Caki2 (cell line): ENCODE data around the gene PTPN14. TPM values are rescaled to one million over a fixed set of nuclear protein-coding genes. Genes with fewer than 3 reads are reported as not detected.

ENCODE experiments used
- DNase-seq: peaks from one replicate; pipeline ENCODE4 v3.0.0-alpha.2; 2015; ENCODE audit warnings: low read depth
- in situ Hi-C: cut with HindIII; loops from 2 replicates; pipeline ENCODE4 v1.10.0; 2016; ENCODE audit warnings: low sequenced_read_pairs, low pct_unique_long_range_greater_than_20kb, mixed read lengths
- total RNA-seq: library from RNA; depleted of rRNA; stranded (reverse); fragments of >200 nt; shearing (Covaris generic); gene quantifications from 2 replicates; pipeline ENCODE4 v1.2.3, GENCODE V29; 2014; ENCODE audit warnings: low replicate concordance

Gene PTPN14
- total RNA-seq, 1 experiment from 2014 or later = 22.9 TPM

- peak; percentile 79 for DNase-seq
- in situ Hi-C loops = no loop called here
Measured at GRCh38 chr1:214449371-214449770, 102.0 kb downstream of the PTPN14 start.

DNA sequence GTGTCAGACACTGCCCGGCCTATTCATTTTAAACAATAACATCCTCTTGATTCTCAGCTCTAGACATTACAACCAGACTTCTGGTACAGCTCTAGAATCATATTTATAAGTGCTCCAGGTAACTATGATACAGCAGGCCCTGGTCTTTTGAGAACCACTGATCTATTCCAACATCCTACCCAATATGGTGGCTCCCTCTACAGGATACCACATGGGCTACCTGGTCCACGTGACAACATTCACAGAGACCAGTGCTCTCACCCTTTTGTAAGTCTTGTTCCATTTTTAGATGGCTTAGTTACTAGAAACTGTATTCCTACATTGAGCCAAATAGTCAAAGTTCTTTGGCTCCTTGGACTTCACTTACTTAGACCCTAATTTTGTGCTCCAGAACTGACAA lies 102.9 kb downstream of the PTPN14 start:
- in situ Hi-C loops = no loop called here
- DNase-seq = no peak

DNA sequence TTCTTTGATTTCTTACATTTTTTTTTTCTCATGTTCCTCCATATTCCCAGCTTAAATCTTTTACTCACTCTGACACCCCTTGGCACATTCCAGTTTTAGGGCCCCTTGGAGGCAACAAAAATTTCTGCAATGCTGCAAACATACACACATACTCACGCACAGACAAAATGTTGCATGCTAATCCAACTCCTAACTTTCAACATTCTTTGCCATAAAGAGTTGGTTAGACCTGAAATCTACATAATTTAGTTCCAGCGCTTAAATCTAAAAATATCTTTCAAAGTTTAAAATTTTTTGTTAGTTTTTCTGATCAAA lies 103.9 kb downstream of the PTPN14 start:
- in situ Hi-C loops = no loop called here
- no peak for DNase-seq

GRCh38 chr1:214446772-214447556 lies 104.4 kb downstream of the PTPN14 start:
- in situ Hi-C loops = no loop called here

DNA sequence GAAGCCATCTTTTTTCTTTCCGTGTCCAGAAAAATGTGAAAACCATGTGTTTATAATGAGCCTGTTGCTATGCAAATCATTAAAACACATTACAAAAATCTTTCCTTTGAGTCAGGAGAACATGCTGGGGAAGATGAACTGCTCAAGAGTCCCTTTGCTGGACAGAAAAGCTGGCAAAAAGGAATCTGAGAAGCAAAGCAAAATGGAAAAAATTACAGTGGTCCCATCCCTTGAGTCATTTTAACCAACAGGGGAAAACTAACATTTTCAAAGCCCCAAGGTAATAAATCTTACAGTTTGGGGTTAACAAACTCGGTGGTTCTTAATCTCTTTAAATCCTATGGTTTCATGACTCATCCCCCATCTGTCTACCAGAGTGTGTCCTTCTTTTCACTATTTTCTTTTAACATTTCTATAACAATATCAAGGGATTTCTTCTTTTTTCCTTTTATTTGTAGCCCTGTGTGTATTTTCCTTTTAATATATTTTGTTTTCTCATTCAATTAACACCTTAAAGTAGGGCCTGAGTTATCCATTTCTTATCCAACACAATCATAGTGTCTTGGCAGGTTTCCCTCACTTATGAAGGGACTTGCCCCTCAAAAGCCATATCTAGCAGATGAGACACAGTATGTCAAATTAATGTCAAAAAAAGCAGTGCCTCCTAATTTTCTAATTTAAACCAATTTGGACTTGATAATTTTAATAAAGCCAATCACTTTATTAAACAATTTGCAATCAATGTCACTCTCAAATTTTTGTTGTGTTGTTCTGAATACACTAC lies 105.4 kb downstream of the PTPN14 start:
- in situ Hi-C loops = no loop called here
- DNase-seq = peak; percentile 81

More at GRCh38 chr1:214446772-214447556, 104.4 kb downstream of the PTPN14 start:
- DNase-seq = peak; percentile 96

DNA sequence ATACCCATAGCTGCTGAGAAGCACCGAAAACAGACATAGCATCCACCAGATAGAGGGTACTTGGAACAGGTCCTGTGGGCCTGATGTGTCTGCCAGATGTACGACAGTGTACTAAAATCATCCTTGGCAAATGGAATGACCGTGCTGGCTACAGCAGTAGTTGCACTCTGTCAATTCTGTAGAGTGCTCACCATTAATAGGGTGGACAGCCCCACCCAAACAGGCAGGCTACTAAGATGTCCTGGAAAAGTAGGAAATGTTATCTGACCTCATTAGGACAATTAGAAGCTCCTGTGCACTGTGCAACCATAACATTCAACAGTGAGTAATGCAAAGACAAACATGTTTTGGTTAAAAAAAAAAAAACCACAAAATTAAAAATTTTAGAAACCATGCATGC lies 106.2 kb downstream of the PTPN14 start:
- no peak for DNase-seq
- in situ Hi-C loops = no loop called here

GRCh38 chr1:214444182-214444939 lies 107.0 kb downstream of the PTPN14 start:
- in situ Hi-C loops = no loop called here
- DNase-seq = no peak

DNA sequence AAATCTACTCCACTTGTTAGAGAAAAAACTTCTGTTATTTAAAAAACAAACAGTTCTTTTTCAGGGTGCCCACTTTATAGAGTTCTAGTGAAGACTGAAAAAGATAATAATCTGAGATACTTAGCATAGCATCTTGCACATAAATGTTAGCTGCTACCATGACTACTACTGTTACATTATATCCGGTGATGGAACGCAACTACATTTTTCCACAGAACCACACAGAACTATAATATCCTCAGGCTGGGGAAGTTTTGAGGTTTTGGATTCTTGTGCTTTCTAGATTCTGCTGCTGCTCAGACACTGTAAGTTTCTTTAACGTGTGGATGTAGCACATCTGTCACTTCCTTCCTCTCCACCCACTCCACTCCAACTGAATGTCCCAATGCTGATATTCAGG lies 110.3 kb downstream of the PTPN14 start:
- in situ Hi-C loops = no loop called here
- no peak for DNase-seq

DNA sequence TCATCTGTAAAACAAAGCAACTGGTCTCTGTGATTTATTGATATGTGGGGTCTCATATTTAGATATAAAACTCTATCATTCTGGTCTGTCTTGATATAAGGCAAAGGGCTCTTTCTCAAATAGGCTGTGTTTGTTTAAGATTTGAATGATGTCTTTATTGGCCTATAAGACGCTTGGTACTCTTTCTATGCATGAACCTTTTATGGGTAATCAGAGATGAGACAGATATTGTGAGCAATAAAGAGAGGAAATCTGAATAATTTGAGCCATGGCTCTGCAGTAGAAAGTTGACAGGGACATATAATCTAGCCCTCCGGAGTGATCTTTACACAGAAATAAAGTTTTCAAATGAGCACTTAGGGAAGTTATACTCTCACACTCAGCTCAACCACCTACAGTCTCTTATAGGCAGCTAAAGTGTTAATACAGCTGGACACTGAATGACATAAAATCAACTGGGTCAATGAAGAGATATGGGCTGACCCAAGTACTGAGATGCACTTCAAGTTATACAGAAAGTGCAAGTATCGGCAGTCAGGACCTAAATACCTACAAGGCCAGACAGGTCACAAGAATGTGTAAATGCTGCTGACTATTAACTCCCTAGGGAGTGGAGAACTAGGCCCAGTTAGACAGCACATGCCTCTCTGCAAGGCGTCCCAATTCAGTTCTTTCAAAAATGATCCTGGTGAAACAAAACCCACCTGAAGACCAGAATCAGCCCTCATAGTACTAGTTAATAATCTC lies 111.0 kb downstream of the PTPN14 start:
- in situ Hi-C loops = no loop called here
- DNase-seq = no peak

- DNase-seq = peak; percentile 79
- in situ Hi-C loops = no loop called here
Measured at GRCh38 chr1:214439352-214440119, 111.9 kb downstream of the PTPN14 start.

DNA sequence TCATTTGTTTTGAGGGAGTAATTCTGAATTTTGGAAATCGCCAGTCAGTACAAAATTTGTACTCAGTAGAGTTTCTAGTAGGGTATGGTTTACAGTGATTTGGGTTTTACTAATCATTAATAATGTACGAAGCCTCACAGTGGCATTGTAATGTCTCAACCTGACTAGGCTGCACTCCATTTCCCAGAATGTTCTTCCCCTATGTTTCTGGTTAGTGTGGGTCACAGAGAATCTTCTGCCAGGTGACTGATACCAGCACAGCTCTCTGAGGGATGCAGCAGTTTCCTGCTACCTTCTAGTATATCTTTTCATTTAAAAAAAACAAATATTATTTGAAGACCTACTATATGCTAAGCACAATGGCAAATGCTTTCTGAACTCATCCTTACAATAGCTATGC lies 112.9 kb downstream of the PTPN14 start:
- in situ Hi-C loops = no loop called here

DNA sequence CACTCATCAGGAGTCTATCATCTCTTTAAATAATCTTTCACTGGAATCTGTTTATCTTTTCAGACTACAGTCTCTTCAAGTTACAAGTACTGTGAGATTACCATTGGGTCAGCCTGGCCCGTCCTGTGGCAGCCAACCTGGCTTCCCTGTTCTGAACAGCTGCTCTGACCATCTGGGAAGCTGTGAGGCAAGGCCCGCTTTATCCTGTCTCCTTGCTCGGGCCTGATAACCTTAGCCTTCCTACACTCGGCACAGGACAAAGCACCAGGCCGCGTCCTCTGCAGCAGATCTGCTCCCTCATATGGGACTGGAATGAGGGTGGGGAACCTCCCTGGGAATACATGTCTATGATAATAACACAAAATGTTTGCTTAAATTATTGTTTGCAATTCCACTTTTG lies 113.3 kb downstream of the PTPN14 start:
- DNase-seq = no peak
- in situ Hi-C loops = no loop called here

More for the DNA sequence above, 112.9 kb downstream of the PTPN14 start:
- no peak for DNase-seq

DNA sequence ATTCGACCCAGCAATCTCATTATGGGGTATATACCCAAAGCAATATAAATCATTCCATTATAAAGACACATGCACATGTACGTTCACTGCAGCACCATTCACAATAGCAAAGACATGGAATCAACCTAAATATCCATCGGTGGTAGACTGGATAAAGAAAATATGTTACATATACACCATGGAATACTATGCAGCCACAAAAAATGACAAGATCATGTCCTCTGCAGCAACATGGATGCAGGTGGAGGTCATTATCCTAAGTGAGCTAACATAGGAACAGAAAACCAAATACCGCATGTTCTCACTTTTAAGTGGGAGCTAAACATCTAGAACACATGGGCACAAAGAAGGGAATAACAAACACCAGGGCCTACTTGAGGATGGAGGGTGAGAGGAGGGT lies 115.5 kb downstream of the PTPN14 start:
- no peak for DNase-seq

GRCh38 chr1:214432245-214432644 lies 119.2 kb downstream of the PTPN14 start:
- no peak for DNase-seq
- in situ Hi-C loops = no loop called here

More for the DNA sequence above, 115.5 kb downstream of the PTPN14 start:
- in situ Hi-C loops = no loop called here

GRCh38 chr1:214429951-214430770 lies 121.2 kb downstream of the PTPN14 start:
- in situ Hi-C loops = no loop called here
- DNase-seq = no peak

DNA sequence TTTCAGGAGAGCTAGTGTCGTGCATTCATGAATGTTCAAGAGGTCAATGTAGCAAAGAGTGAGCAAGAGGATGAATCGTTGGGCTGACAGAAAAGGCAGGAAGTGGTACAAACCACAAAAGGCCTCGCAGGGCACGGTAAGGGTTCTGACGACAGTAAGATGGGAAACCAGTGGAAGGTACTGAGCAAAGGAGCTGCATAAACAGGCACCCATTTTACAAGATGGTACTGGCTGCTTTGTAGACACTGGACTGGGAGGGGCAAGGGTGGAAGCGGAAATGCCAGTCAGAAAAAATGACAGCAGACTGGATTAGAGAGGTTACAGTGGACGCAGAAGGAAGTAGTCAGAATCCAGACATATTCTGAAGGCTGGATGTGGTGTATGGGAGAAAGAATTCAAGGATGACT lies 123.5 kb downstream of the PTPN14 start:
- peak; percentile 92 for DNase-seq
- in situ Hi-C loops = no loop called here

- no peak for DNase-seq
- in situ Hi-C loops = no loop called here
Measured at GRCh38 chr1:214426426-214426812, 125.0 kb downstream of the PTPN14 start.
